OCI-LY1 (cell line): Measurements from ENCODE around the gene UBE4B.
"Not testable (repeated sequence)": the region's sequence is repeated elsewhere in the genome, so short reads cannot be mapped to it uniquely, and the experiment has no call there.

Experiments used
- H2AFZ ChIP-seq: fragments of 200-600 bp; sonication (generic), shearing (Covaris generic); 2 replicates; pipeline ENCODE4 v1.6.0; 2014; ENCODE audit warnings: antibody characterized with exemption, mild to moderate bottlenecking, low read length
- H3F3A ChIP-seq: fragments of 200-600 bp; sonication (generic), shearing (Covaris generic); 2 replicates; pipeline ENCODE4 v1.6.0; 2014; ENCODE audit warnings: mild to moderate bottlenecking, antibody characterized with exemption, low read length, moderate library complexity; ENCODE audit not compliant: insufficient read depth
- H3K27ac ChIP-seq: fragments of 200-600 bp; sonication (generic); 2 replicates; pipeline ENCODE4 v1.5.1; 2014; ENCODE audit warnings: low read length, mixed run types, mild to moderate bottlenecking, low read depth; ENCODE audit not compliant: poor library complexity, severe bottlenecking
- H3K27me3 ChIP-seq: fragments of 200-600 bp; sonication (generic); 2 replicates; pipeline ENCODE4 v1.6.0; 2014; ENCODE audit warnings: antibody characterized with exemption, mild to moderate bottlenecking, low read length, moderate library complexity; ENCODE audit not compliant: insufficient read depth
- H3K36me3 ChIP-seq: fragments of 200-600 bp; sonication (generic); 2 replicates; pipeline ENCODE4 v1.6.1; 2014; ENCODE audit warnings: mild to moderate bottlenecking, antibody characterized with exemption, low read length, moderate library complexity, mixed read lengths; ENCODE audit not compliant: insufficient read depth
- H3K4me1 ChIP-seq: fragments of 200-600 bp; sonication (generic); 2 replicates; pipeline ENCODE4 v1.5.1; 2014; ENCODE audit warnings: mild to moderate bottlenecking, low read length, moderate library complexity; ENCODE audit not compliant: insufficient read depth, severe bottlenecking
- H3K4me2 ChIP-seq: fragments of 200-600 bp; sonication (generic), shearing (Covaris generic); 2 replicates; pipeline ENCODE4 v1.6.1; 2014; ENCODE audit warnings: low read length
- H3K4me3 ChIP-seq: fragments of 200-600 bp; sonication (generic); 2 replicates; pipeline ENCODE4 v1.5.1; 2014; ENCODE audit warnings: low read length, low read depth, mild to moderate bottlenecking, mixed read lengths; ENCODE audit not compliant: poor library complexity, severe bottlenecking
- H3K79me2 ChIP-seq: fragments of 200-600 bp; shearing (Covaris generic); 2 replicates; pipeline ENCODE4 v1.6.1; 2016; ENCODE audit warnings: mixed run types, low read length, mixed read lengths; ENCODE audit not compliant: insufficient read depth
- H3K9ac ChIP-seq: fragments of 200-600 bp; sonication (generic), shearing (Covaris generic); 2 replicates; pipeline ENCODE4 v1.6.1; 2014; ENCODE audit warnings: mild to moderate bottlenecking, low read length, mixed read lengths
- H3K9me2 ChIP-seq: fragments of 200-600 bp; sonication (generic), shearing (Covaris generic); 2 replicates; pipeline ENCODE4 v1.6.1; 2014; ENCODE audit warnings: low read depth, mild to moderate bottlenecking, low read length, mixed read lengths
- H3K9me3 ChIP-seq: fragments of 200-600 bp; shearing (Covaris generic); 2 replicates; pipeline ENCODE4 v1.6.1; 2014; ENCODE audit warnings: low read length, mixed read lengths
- H4K20me1 ChIP-seq: fragments of 200-600 bp; sonication (generic), shearing (Covaris generic); 2 replicates; pipeline ENCODE4 v1.6.0; 2016; ENCODE audit warnings: mild to moderate bottlenecking, low read length; ENCODE audit not compliant: insufficient read depth
- CTCF ChIP-seq: fragments of 200-600 bp; sonication (generic), shearing (Covaris generic); IDR thresholded peaks from 2 replicates; pipeline ENCODE4 v1.5.1; 2017; ENCODE audit warnings: mild to moderate bottlenecking, antibody characterized with exemption, low read length, moderate library complexity, mixed read lengths
- EZH2 ChIP-seq: fragments of 200-600 bp; sonication (generic), shearing (Covaris generic); IDR thresholded peaks from 2 replicates; pipeline ENCODE4 v1.8.0; 2017; ENCODE audit warnings: borderline replicate concordance, mixed run types, mild to moderate bottlenecking, antibody characterized with exemption, low read length, moderate library complexity, mixed read lengths

UBE4B gene

GRCh38 chr1:10071640-10072039, 38.9 kb downstream of the UBE4B start:
- peaks cover 13% of the 10 kb centered on the region; the same call in 1 of the 2 replicates for H3K36me3 ChIP-seq
- H3K9me2 ChIP-seq = no peaks in the 10 kb centered on the region
- H3K9me3 ChIP-seq = no peaks in the 10 kb centered on the region
- H2AFZ ChIP-seq = no peak overlapping the region
- no peak for TF ChIP-seq EZH2
- no peak for TF ChIP-seq CTCF
- H3K27me3 ChIP-seq = no peaks in the 10 kb centered on the region
- no peaks in the 10 kb centered on the region for H4K20me1 ChIP-seq
- H3K9ac ChIP-seq = no peak overlapping the region
- H3K4me2 ChIP-seq = no peak overlapping the region
- no peaks in the 10 kb centered on the region for H3F3A ChIP-seq
- H3K4me3 ChIP-seq = no peak overlapping the region
- no peak overlapping the region for H3K27ac ChIP-seq
- peaks cover 12% of the 10 kb centered on the region for H3K4me1 ChIP-seq
- no peaks in the 10 kb centered on the region for H3K79me2 ChIP-seq

GRCh38 chr1:10073371-10073770, 40.6 kb downstream of the UBE4B start:
- H3K4me3 ChIP-seq, H3F3A ChIP-seq, H4K20me1 ChIP-seq, H3K9me2 ChIP-seq, H3K9me3 ChIP-seq, H3K27me3 ChIP-seq, H3K27ac ChIP-seq, H3K79me2 ChIP-seq, H3K9ac ChIP-seq, H3K4me2 ChIP-seq, H2AFZ ChIP-seq: not testable (repeated sequence)
- Histone ChIP-seq H3K4me1 (peaks cover 12% of the 10 kb centered on the region), H3K36me3 (peaks cover 14% of the 10 kb centered on the region; the same call in 1 of the 2 replicates)

GRCh38 chr1:10074059-10074851, 41.5 kb downstream of the UBE4B start:
- Histone ChIP-seq H3K4me3 (no peak overlapping the region), H3K79me2 (no peaks in the 10 kb centered on the region), H3K4me1 (peaks cover 12% of the 10 kb centered on the region), H3K36me3 (peaks cover 19% of the 10 kb centered on the region; the same call in 1 of the 2 replicates), H4K20me1 (no peaks in the 10 kb centered on the region), H3K27me3 (no peaks in the 10 kb centered on the region), H3K27ac (no peak overlapping the region), H3K9me3 (no peaks in the 10 kb centered on the region), H3F3A (no peaks in the 10 kb centered on the region), H2AFZ (no peak overlapping the region), H3K9ac (no peak overlapping the region), H3K9me2 (no peaks in the 10 kb centered on the region), H3K4me2 (no peak overlapping the region)
- no peak for TF ChIP-seq EZH2
- TF ChIP-seq CTCF = no peak
